Progenitor cell of endocrine pancreas (in vitro differentiated cells): Measurements from ENCODE around the gene ABI3. TPM values are rescaled to one million over a fixed set of nuclear protein-coding genes. Genes with fewer than 3 reads are reported as not detected.

Experiments
- DNase-seq: peaks from one replicate; pipeline ENCODE4 v3.0.0; 2021; ENCODE audit warnings: low spot score; ENCODE audit not compliant: unreplicated experiment
- H3K27ac Mint-ChIP-seq: 2 replicates; pipeline ENCODE4 v1.8.0; 2021; ENCODE audit warnings: mild to moderate bottlenecking, moderate library complexity, mixed read lengths
- H3K27me3 Mint-ChIP-seq: 2 replicates; pipeline ENCODE4 v1.8.0; 2021; ENCODE audit warnings: mixed read lengths
- H3K36me3 Mint-ChIP-seq: 2 replicates; pipeline ENCODE4 v1.8.0; 2022; ENCODE audit warnings: mixed read lengths; ENCODE audit not compliant: insufficient read depth
- H3K4me1 Mint-ChIP-seq: 2 replicates; pipeline ENCODE4 v1.8.0; 2021; ENCODE audit warnings: low read depth, mixed read lengths
- H3K4me3 Mint-ChIP-seq: 2 replicates; pipeline ENCODE4 v1.8.0; 2021; ENCODE audit warnings: low read depth, mild to moderate bottlenecking, moderate library complexity, mixed read lengths
- H3K9me3 Mint-ChIP-seq: 2 replicates; pipeline ENCODE4 v1.8.0; 2021; ENCODE audit warnings: low read depth, mixed read lengths
- CTCF ChIP-seq: fragments of 200-600 bp; sonication (generic); IDR thresholded peaks from one replicate; pipeline ENCODE4 v1.5.0; 2021; ENCODE audit warnings: antibody characterized with exemption, mild to moderate bottlenecking; ENCODE audit not compliant: unreplicated experiment
- total RNA-seq: library from RNA; stranded (reverse); gene quantifications from 2 replicates; pipeline ENCODE4 v1.2.1, GENCODE V29; 2021

ABI3 gene
- total RNA-seq, 1 donor from 2014 or later, result not detected

GRCh38 chr17:49213399-49213798, 2.9 kb downstream of the ABI3 start:
- no peak for TF ChIP-seq CTCF
- no peaks in the 10 kb centered on the region for H3K9me3 Mint-ChIP-seq
- no peaks in the 10 kb centered on the region for H3K36me3 Mint-ChIP-seq
- H3K4me3 Mint-ChIP-seq, result no peak overlapping the region
- H3K27ac Mint-ChIP-seq, result no peak overlapping the region
- no peaks in the 10 kb centered on the region for H3K4me1 Mint-ChIP-seq
- H3K27me3 Mint-ChIP-seq, result peaks cover 38% of the 10 kb centered on the region
- DNase-seq, result no peak

- TF ChIP-seq CTCF, result no peak
- Mint-ChIP-seq H3K27me3 (peaks cover 38% of the 10 kb centered on the region), H3K4me3 (no peak overlapping the region), H3K36me3 (no peaks in the 10 kb centered on the region), H3K9me3 (no peaks in the 10 kb centered on the region), H3K4me1 (no peaks in the 10 kb centered on the region), H3K27ac (no peak overlapping the region)
- DNase-seq, result no peak
Measured at GRCh38 chr17:49213847-49214246, 3.3 kb downstream of the ABI3 start.

- H3K27ac Mint-ChIP-seq, result no peak overlapping the region
- peaks cover 33% of the 10 kb centered on the region for H3K27me3 Mint-ChIP-seq
- no peaks in the 10 kb centered on the region for H3K36me3 Mint-ChIP-seq
- H3K9me3 Mint-ChIP-seq, result no peaks in the 10 kb centered on the region
- no peak for TF ChIP-seq CTCF
- DNase-seq, result no peak
- no peaks in the 10 kb centered on the region for H3K4me1 Mint-ChIP-seq
- H3K4me3 Mint-ChIP-seq, result no peak overlapping the region
Measured at GRCh38 chr17:49214676-49215360, 4.3 kb downstream of the ABI3 start.

GRCh38 chr17:49216482-49216881, 6.0 kb downstream of the ABI3 start:
- no peak overlapping the region for H3K4me3 Mint-ChIP-seq
- no peaks in the 10 kb centered on the region for H3K4me1 Mint-ChIP-seq
- no peaks in the 10 kb centered on the region for H3K36me3 Mint-ChIP-seq
- no peak for DNase-seq
- H3K27ac Mint-ChIP-seq, result no peak overlapping the region
- H3K9me3 Mint-ChIP-seq, result no peaks in the 10 kb centered on the region
- H3K27me3 Mint-ChIP-seq, result peaks cover 27% of the 10 kb centered on the region
- TF ChIP-seq CTCF, result no peak

- H3K4me3 Mint-ChIP-seq, result no peak overlapping the region
- H3K9me3 Mint-ChIP-seq, result no peaks in the 10 kb centered on the region
- DNase-seq, result no peak
- no peak for TF ChIP-seq CTCF
- H3K4me1 Mint-ChIP-seq, result no peaks in the 10 kb centered on the region
- peaks cover 33% of the 10 kb centered on the region for H3K27me3 Mint-ChIP-seq
- H3K36me3 Mint-ChIP-seq, result no peaks in the 10 kb centered on the region
- no peak overlapping the region for H3K27ac Mint-ChIP-seq
Measured at GRCh38 chr17:49216953-49217650, 6.6 kb downstream of the ABI3 start.
